DMS79 treated with DMSO at 0.1 percent for 48 hours (cell line): ENCODE measurements around the gene ZFYVE27.

Source experiments
- DNase-seq: peaks from one replicate; lab custom pipeline; 2025; lab: John Stamatoyannopoulos, UW

The ZFYVE27 gene

DNA sequence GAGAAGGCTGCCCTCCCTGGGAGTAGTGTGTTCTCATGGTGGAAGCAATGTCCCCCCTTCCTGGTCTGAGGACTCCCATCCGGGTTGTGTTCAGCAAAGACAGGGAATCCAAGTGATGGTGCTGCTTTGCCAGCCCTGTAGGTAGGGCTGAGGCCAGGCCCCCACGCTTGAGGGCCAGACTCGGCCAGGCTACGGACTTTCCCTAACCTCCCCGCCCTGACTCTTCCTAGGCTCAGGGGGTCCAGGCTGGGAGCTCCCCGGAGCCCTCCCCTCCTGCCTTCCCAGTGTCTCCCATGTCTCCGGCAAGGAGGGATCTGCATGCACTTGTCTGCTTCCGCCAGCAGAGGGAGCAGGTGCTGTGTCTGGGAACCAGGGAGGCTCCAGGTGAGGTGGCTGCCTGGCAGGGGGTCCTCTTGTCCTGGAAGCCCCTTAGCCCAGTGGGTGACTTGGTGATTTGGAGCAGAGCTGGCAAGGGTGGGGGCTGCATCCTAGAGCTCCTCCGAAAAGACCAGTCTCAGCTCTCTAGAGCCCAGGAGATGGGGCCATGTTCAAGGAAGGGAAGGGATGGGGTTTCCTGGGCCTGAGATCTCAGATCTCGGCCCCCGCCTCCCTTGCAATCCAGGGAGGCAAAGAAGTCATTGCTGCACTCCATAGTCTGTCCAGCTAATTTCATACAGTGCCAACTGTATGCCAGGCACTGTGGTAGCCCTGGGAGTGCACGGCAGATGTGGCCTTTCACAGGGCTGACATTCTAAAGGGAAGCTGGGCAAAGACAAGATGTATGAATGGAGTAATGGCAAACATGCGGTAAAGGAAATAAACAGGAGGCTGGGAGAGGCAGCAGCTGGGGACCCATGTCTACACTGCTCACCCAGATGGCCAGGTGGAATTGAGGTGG is 55.1 kb downstream of the ZFYVE27 start:
- DNase-seq: peak; percentile 47

DNA sequence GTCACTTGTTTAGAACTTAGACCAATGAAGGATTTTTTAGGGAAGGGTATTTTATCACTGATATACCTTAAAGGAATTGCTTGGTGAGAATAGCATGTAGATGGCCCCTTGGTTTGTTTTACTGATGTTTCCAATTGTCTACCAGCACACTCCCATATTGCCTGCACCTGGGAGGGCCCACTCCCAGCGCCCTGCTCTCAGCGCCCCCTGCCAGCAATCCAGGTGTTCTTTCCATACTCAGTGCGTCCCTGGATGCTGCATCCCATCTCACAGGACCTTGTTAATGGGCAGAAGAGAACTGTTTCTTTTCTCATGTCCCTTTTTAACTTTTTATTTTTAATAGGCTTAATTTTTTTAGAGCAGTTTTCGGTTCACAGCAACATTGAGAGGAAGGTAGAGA is 59.0 kb downstream of the ZFYVE27 start:
- DNase-seq: no peak

DNA sequence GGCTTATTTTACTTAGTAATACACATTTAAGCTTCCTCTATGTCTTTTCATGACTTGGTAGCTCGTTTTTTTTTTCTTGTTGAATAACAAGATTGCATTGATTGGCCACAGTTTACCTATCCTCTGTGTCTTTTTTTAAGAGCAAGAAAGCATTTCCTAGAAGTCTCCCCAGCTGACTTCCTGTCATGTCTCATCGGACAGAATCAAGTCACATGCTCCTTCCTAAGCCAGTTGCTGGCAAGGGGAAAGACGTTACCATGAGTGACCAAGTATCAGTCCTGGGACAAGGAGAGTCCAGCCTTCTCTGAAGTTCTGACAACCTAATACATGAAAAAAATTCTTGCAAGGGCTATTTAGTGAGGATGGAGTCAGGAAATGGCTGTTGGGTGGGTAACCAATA is 59.7 kb downstream of the ZFYVE27 start:
- no peak for DNase-seq

DNA sequence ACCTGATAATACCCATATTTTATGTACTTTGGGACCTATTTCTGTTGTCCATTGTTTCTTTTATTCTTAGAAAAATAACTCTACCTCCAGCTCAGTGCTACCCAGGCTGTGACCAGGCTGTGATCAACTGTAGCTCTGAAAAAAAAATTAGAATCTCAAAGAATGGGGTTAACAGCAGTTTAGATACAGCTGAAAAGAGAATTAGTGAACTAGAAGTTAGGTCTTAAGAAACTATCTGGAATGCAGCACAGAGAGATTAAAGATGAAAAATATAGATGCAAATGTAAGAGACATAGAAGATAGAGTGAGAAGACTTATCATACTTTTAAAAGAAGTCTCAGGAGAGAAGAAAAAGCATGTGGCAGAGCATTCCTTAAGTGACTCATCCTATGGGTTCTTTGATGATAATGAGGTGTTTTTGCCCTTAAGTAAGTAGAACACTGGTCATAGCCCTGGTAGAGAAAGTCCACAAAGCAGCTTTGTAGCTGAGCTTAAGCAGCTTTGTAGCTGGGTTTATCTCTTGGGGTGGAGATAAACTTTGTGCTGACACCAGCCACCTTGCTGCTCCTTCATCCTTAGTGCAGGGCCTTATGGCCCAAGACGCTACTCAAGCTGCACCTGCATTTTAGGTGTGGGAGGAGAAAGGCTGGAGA is 62.2 kb downstream of the ZFYVE27 start:
- DNase-seq: no peak

DNA sequence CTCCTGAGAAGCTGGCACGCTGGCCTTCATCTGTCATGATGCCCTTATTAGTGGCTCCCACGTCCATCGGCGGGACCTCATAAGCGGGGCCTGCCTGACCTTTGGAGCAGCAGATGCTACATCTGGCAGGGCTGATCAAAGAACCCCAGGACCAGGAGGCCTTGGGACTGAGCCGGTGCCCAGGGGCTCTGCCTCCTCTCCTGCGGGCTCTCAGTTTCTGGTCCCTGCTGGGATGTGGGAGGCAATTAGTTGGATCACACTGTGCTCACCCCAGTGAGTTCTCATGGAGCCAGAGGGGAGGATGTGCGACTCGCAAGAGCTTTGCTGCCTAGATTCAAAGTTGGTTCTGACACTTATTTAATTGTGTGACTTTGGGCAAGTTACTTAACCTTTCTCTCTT is 63.5 kb downstream of the ZFYVE27 start:
- no peak for DNase-seq

DNA sequence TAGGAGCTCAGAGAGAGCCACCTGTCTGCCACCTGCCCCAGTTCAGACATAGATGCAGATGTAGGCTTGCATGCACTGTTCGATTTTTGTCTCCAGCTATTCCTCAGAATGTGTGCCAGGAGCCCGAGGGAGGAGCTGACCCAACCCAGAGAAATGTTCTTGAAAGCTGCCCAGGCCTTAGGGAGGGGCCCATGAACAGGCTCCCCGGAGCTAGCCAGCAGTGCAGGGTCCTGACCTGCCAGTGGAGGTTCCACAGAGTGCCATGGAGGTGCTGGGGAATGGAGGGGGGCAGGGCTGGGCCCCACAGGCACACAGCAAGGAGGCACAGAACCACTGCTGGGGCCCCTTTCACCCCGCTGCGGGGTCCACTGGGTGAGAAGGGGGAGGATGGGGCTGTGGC is 64.5 kb downstream of the ZFYVE27 start:
- no peak for DNase-seq

DNA sequence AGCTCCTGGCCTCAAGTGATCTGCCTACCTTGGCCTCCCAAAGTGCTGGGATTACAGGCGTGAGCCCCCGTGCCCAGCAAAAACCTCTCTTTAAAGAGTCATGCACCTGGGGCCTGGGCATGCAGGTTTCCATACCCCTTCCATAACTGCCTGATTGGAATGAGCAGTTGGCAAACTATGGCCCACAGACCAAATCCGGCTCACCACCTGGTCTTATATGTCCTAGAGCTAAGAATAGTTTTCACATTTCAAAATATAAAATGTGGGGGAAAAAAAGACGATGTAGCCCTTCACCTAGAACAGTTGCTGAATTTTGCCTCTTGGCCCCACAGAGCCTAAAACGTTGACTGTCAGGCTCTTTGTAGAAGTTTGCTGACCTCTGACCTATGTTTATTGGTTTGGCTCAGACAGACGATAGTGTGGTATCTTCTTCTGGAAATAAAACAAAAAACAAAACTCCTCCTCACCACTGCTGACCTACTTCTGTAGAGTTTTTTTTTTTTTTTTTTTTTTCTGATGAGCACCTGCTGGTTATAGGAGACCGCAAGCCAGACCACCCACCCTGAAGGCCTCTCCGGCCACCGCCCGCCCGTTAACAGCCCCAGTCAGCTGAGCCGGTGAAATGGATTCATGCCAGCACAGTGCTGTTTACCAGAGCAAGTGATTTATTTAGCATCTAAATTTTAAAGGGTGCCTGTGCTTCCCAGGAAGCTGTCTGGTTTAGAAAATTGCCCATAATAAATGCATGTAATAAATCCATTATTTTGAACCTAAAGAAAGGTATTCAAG is 68.4 kb downstream of the ZFYVE27 start:
- DNase-seq: peak; percentile 20

DNA sequence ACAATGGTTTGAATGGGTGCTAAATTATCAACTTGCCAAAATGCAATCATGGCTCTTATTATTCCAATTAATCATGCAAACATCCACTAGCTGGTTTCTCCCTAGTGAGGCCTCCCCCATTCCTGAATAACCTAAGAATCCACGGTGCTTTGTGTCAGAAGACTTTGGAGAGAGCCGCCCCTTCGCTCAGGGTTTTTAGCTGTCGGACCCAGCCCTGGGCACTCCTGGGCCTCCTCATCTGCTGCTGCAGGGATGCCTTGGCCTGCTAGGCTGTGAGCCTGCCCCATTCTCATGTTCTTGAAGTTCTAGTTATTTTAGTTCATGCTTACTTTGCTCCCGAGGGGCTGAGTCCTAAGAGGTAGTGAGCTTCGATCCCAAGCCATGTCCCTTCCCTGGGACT is 69.0 kb downstream of the ZFYVE27 start:
- no peak for DNase-seq

DNA sequence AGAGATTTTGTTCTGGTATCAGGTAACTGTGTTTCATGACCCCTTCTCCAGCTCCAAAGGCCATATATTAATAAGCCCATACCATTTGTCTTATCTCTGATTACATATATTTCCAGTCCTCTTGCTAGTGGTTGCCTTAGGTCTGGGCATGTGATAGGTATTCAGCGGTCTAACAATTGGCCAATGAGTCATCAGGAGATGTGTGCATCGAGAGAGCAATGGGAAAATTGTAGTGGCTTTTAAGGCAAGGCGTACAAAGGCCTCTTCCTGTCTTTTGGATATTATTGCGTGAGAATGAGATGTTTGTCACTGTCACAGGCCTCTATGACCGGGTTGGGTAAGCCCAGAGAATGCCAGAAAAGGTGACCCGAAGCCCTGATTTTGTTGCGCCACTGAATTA is 73.5 kb downstream of the ZFYVE27 start:
- DNase-seq: no peak
